ENCODE data around the gene SMPD3. TPM values are rescaled to one million over a fixed set of nuclear protein-coding genes. Genes with fewer than 3 reads are reported as not detected.
A peak's percentile ranks its signal among the peaks of the same experiment; 100 is the strongest.

Gene SMPD3
- total RNA-seq, 1 donor from 2014 or later = 0.49 TPM

GRCh38 chr16:68355447-68356248, 92.7 kb downstream of the SMPD3 start:
- Mint-ChIP-seq H3K27ac (no peak overlapping the region), H3K4me3 (peak overlapping the region; percentile 58), H3K27me3 (ENCODE audit: insufficient read depth) (peaks cover 2% of the 10 kb centered on the region), H3K4me1 (ENCODE audit: low read depth) (peaks cover 40% of the 10 kb centered on the region), H3K9me3 (no peaks in the 10 kb centered on the region), H3K36me3 (ENCODE audit: low read depth) (peaks cover 60% of the 10 kb centered on the region)
- intact Hi-C loops (cut with micrococcal nuclease) = loop anchor here (1.0 kb wide), 2 partner anchors 14 to 97 kb away; no protein-coding TSS in a partner anchor
- no peak for DNase-seq (ENCODE audit: low spot score)

- intact Hi-C loops (cut with micrococcal nuclease) = no loop called here
- H3K36me3 Mint-ChIP-seq (ENCODE audit: low read depth) = peaks cover 63% of the 10 kb centered on the region
- H3K27me3 Mint-ChIP-seq (ENCODE audit: insufficient read depth) = peaks cover 2% of the 10 kb centered on the region
- H3K4me1 Mint-ChIP-seq (ENCODE audit: low read depth) = peaks cover 40% of the 10 kb centered on the region
- no peak for DNase-seq (ENCODE audit: low spot score)
- H3K4me3 Mint-ChIP-seq = no peak overlapping the region
- no peaks in the 10 kb centered on the region for H3K9me3 Mint-ChIP-seq
- H3K27ac Mint-ChIP-seq = peak overlapping the region; percentile 29
These were observed 93.5 kb downstream of the SMPD3 start for GRCh38 chr16:68354816-68355215.

- Mint-ChIP-seq H3K27ac (no peak overlapping the region), H3K4me3 (no peak overlapping the region), H3K36me3 (ENCODE audit: low read depth) (peaks cover 72% of the 10 kb centered on the region), H3K4me1 (ENCODE audit: low read depth) (peaks cover 41% of the 10 kb centered on the region), H3K9me3 (no peaks in the 10 kb centered on the region), H3K27me3 (ENCODE audit: insufficient read depth) (peaks cover 2% of the 10 kb centered on the region)
- intact Hi-C loops (cut with micrococcal nuclease) = no loop called here
- no peak for DNase-seq (ENCODE audit: low spot score)
These were observed 94.9 kb downstream of the SMPD3 start for GRCh38 chr16:68353366-68353765.

DNA sequence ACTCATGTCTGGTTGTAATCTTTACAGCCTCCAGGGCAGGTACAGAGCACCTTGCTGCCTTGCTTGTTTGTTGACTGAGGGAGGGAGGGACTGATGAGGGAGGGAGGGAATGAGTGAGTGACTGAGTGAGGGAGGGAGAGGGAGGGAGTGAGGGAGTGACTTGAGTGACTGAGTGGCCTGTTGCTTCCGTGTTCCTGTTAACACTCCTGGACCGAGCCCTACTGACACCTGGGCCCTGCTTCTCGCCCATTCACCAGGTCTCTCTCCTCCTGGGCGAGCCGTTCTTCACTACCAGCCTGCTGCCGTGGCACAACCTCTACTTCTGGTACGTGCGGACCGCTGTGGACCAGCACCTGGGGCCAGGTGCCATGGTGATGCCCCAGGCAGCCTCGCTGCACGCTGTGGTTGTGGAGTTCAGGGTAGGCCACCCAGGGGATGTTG, 96.3 kb downstream of the SMPD3 start:
- Mint-ChIP-seq H3K4me3 (no peak overlapping the region), H3K27me3 (ENCODE audit: insufficient read depth) (peaks cover 2% of the 10 kb centered on the region), H3K9me3 (no peaks in the 10 kb centered on the region), H3K27ac (no peak overlapping the region), H3K4me1 (ENCODE audit: low read depth) (peaks cover 38% of the 10 kb centered on the region), H3K36me3 (ENCODE audit: low read depth) (peaks cover 74% of the 10 kb centered on the region)
- intact Hi-C loops (cut with micrococcal nuclease) = no loop called here
- no peak for DNase-seq (ENCODE audit: low spot score)

DNA sequence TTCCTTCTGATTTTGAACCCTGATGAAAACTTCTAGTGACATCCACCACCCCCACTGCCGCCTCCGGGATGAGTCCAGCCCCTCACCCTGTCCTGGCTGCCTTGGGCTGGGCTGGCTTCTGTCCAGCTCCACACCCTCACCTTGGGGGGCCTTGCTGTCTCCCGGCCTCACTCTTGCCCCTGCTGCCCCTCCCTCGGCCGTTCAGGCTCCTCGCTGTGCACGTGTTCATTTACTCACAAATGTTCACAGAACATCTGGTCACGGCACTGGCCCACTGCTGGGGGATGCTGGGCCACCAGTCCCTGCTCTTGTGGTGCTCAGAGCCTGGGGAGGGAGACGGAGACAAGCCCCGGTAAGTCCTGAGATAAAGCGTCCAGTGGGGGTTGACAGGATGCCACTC, 96.8 kb downstream of the SMPD3 start:
- DNase-seq (ENCODE audit: low spot score) = no peak
- intact Hi-C loops (cut with micrococcal nuclease) = no loop called here
- Mint-ChIP-seq H3K4me3 (no peak overlapping the region), H3K27ac (no peak overlapping the region), H3K9me3 (no peaks in the 10 kb centered on the region), H3K27me3 (ENCODE audit: insufficient read depth) (peaks cover 1% of the 10 kb centered on the region), H3K4me1 (ENCODE audit: low read depth) (peaks cover 38% of the 10 kb centered on the region), H3K36me3 (ENCODE audit: low read depth) (peaks cover 74% of the 10 kb centered on the region)

DNA sequence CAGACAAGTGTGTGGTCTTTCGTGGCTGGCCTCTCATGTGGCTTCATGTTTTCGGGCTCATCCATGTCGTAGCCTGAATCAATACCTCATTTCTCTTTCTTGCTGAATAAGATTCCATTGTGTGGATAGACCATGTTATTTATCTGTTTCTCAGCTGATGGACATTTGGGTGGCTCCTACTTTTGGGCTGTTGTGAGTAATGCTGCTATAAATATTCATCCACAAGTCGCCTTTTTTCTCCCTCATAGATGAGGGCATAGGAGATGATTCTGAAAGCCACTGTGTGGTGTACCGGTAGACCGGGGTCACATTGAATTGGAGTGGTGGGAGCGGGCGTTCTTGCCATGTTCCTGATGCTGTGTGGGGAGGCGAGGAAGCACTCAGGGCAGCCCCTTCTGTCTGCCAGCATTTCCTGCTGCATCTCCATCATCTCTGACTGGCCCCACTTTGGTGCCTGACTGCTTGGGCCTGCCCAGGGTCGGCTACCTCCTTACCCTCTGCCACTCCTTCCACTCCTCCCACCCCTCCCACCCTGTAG, 97.4 kb downstream of the SMPD3 start:
- peaks cover 77% of the 10 kb centered on the region for H3K36me3 Mint-ChIP-seq (ENCODE audit: low read depth)
- H3K4me1 Mint-ChIP-seq (ENCODE audit: low read depth) = peaks cover 32% of the 10 kb centered on the region
- intact Hi-C loops (cut with micrococcal nuclease) = no loop called here
- no peaks in the 10 kb centered on the region for H3K9me3 Mint-ChIP-seq
- H3K27me3 Mint-ChIP-seq (ENCODE audit: insufficient read depth) = no peaks in the 10 kb centered on the region
- H3K27ac Mint-ChIP-seq = no peak overlapping the region
- H3K4me3 Mint-ChIP-seq = no peak overlapping the region
- DNase-seq (ENCODE audit: low spot score) = no peak

GRCh38 chr16:68349838-68350410, 98.4 kb downstream of the SMPD3 start:
- Mint-ChIP-seq H3K4me3 (no peak overlapping the region), H3K36me3 (ENCODE audit: low read depth) (peaks cover 78% of the 10 kb centered on the region), H3K27ac (no peak overlapping the region), H3K27me3 (ENCODE audit: insufficient read depth) (no peaks in the 10 kb centered on the region), H3K9me3 (no peaks in the 10 kb centered on the region), H3K4me1 (ENCODE audit: low read depth) (peaks cover 25% of the 10 kb centered on the region)
- intact Hi-C loops (cut with micrococcal nuclease) = no loop called here
- DNase-seq (ENCODE audit: low spot score) = no peak

DNA sequence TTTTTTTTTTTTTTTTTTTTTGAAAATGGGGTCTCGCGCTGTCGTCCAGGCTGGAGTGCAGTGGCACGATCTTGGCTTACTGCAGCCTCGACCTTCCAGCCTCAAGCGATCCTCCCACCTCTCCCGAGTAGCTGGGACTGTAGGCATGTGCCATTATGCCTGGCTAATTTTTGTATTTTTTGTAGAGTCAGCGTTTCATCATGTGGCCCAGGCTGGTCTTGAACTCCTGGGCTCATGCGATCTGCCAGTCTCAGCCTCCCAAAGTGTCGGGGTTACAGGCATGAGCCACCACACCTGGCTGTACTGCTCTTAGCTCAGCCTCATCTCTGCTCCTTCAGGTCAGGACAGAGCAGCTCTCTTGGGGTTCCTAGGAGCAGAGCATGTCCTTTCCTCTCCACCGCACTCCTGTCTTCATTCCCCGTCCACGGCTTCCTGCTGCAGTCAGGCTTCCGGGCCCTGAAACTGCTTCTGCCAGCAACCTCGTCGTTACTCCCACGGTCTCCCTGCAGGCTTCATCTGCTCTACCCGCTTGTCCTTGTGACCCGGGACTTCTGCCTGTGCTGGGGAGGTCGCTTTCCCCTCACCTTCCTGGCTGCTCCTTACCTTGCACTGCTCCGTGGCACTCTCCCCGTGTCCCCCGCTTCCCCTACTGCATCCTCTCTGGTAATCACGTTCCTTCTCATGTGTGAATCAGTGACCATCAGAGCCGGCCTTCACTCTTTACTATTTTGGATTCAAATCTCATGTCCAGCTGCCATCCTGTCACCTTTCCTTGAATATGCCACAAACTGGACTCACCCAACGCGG, 99.5 kb downstream of the SMPD3 start:
- peaks cover 19% of the 10 kb centered on the region for H3K4me1 Mint-ChIP-seq (ENCODE audit: low read depth)
- H3K9me3 Mint-ChIP-seq = no peaks in the 10 kb centered on the region

DNA sequence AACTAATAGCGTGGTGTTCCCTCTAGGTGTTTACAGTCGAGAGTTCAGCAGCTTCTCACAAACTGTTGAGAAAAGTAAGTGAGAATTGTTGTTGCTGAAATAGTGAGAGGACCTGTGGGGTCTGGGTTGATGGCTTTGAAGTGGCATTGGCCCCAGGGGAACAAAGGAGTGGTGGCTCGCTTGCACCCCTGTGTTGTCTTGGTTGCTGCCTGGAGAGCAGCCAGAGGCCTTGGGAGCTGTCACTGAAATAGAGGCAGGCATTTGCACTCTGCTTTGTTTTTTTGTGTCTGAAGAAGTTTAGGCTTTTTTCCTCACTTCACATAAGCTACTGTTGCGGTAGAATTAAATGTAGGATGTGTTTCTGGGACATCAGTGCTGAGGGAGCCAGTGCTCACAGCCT, 100.7 kb downstream of the SMPD3 start:
- H3K9me3 Mint-ChIP-seq = no peaks in the 10 kb centered on the region
- peaks cover 19% of the 10 kb centered on the region for H3K4me1 Mint-ChIP-seq (ENCODE audit: low read depth)
- H3K36me3 Mint-ChIP-seq (ENCODE audit: low read depth) = peaks cover 64% of the 10 kb centered on the region
- no peak overlapping the region for H3K4me3 Mint-ChIP-seq
- DNase-seq (ENCODE audit: low spot score) = no peak
- no peak overlapping the region for H3K27ac Mint-ChIP-seq
- intact Hi-C loops (cut with micrococcal nuclease) = no loop called here
- H3K27me3 Mint-ChIP-seq (ENCODE audit: insufficient read depth) = no peaks in the 10 kb centered on the region

More for the DNA sequence above, 99.5 kb downstream of the SMPD3 start:
- DNase-seq (ENCODE audit: low spot score) = no peak
- Mint-ChIP-seq H3K27ac (no peak overlapping the region), H3K4me3 (no peak overlapping the region), H3K36me3 (ENCODE audit: low read depth) (peaks cover 71% of the 10 kb centered on the region), H3K27me3 (ENCODE audit: insufficient read depth) (no peaks in the 10 kb centered on the region)
- intact Hi-C loops (cut with micrococcal nuclease) = no loop called here

DNA sequence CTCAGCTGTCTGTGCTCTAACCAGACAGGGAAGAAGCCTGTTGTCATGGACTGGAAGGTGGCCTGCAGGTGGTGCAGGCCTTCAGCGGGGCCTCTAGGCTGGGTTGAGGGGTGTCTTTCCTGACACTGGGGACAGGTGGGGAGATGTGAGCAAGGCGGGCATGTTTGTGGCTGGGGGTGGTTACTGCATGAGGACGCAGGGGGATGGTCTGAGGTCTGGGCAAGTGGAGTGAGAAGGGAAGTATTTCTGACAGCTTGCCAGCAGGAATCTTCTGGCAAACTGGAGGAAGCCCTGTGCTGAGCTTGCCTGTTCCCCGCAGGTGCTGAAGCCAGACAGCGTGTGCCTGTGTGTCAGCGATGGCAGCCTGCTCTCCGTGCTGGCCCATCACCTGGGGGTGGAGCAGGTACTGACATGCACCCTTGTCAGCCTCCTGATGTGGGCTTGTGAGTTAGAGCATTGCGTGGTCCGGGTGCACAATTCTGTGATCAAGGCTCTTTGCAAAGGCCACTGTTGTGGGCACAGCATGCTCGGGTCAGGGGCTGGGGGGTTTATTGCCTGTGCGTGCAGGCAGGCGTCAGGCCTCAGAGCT, 101.3 kb downstream of the SMPD3 start:
- Mint-ChIP-seq H3K9me3 (no peaks in the 10 kb centered on the region), H3K36me3 (ENCODE audit: low read depth) (peaks cover 63% of the 10 kb centered on the region), H3K27ac (no peak overlapping the region), H3K4me1 (ENCODE audit: low read depth) (peaks cover 19% of the 10 kb centered on the region), H3K27me3 (ENCODE audit: insufficient read depth) (no peaks in the 10 kb centered on the region), H3K4me3 (no peak overlapping the region)
- DNase-seq (ENCODE audit: low spot score) = no peak
- intact Hi-C loops (cut with micrococcal nuclease) = no loop called here

DNA sequence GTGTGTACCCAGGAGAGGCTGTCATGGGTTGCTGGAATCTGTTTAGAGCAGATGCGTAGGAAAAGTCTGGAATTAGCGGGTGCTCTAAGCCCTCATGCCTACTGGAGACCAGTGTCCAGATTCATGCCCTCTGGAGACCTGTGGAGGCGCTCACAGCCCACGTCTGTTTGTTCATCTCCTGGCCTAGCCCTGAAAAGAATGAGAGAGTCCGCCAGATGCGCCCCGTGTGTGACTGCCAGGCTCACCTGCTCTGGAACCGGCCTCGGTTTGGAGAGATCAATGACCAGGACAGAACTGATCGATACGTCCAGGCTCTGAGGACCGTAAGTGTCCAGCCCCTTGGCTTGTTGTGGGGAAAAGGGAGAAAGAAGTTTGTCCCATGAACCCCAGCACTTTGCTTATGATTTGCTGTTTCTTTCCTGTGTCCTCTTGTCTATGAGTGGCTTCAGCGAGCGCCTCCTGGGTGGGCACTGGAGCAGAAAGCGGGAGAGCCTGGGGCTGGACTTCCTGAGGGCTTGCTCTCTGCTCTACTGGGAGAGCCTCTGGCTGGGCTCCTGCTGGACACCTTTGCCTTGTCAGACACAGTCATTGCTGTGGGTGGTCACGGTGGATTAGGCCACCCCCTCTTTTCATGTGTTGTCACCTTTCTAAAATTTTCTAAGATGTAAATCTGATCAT, 102.2 kb downstream of the SMPD3 start:
- peaks cover 63% of the 10 kb centered on the region for H3K36me3 Mint-ChIP-seq (ENCODE audit: low read depth)
- no peak overlapping the region for H3K27ac Mint-ChIP-seq
- H3K27me3 Mint-ChIP-seq (ENCODE audit: insufficient read depth) = no peaks in the 10 kb centered on the region
- peaks cover 19% of the 10 kb centered on the region for H3K4me1 Mint-ChIP-seq (ENCODE audit: low read depth)
- intact Hi-C loops (cut with micrococcal nuclease) = no loop called here
- no peak overlapping the region for H3K4me3 Mint-ChIP-seq
- H3K9me3 Mint-ChIP-seq = no peaks in the 10 kb centered on the region
- DNase-seq (ENCODE audit: low spot score) = no peak

DNA sequence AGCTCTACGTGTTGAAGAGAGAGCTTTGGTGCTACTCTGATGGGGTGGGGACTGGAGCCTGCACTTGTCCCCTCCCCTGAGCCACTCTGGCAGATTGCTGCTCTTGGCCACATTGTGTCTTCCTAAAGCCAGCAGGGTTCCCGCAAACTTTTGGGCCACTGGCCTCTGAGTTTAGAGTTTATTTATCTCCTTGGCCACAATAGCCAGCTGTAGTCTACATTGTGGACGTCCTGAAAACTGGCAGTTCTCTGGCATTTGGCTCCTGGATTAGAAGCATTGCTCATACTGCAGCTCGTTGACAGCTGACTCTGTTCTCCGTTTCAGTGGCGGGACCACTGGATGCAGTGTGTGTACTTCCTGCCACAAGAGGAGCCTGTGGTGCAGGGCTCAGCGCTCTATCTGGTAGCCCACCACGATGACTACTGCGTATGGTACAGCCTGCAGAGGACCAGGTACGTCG, 102.9 kb downstream of the SMPD3 start:
- DNase-seq (ENCODE audit: low spot score) = no peak
- peaks cover 24% of the 10 kb centered on the region for H3K4me1 Mint-ChIP-seq (ENCODE audit: low read depth)
- H3K27me3 Mint-ChIP-seq (ENCODE audit: insufficient read depth) = no peaks in the 10 kb centered on the region
- H3K4me3 Mint-ChIP-seq = no peak overlapping the region
- no peak overlapping the region for H3K27ac Mint-ChIP-seq
- peaks cover 65% of the 10 kb centered on the region for H3K36me3 Mint-ChIP-seq (ENCODE audit: low read depth)
- intact Hi-C loops (cut with micrococcal nuclease) = no loop called here
- no peaks in the 10 kb centered on the region for H3K9me3 Mint-ChIP-seq

Data from activated T-helper 1 cell treated with anti-CD3 and anti-CD28 coated beads, Interleukin-12 subunit alpha, Interleukin-12 subunit beta, Interleukin-2, Interleukin-4 antibody, amounts not matched to agents 30 ng/mL and 10 ng/mL and 1 ng/mL, durations not matched to agents 14 hours and 24 hours and 36 hours (primary cell).